ENCODE data around the gene PCDHGA11.
A peak's percentile ranks its signal among the peaks of the same experiment; 100 is the strongest.
"Not testable (repeated sequence)": the region's sequence is repeated elsewhere in the genome, so short reads cannot be mapped to it uniquely, and the experiment has no call there.

PCDHGA11 gene

DNA sequence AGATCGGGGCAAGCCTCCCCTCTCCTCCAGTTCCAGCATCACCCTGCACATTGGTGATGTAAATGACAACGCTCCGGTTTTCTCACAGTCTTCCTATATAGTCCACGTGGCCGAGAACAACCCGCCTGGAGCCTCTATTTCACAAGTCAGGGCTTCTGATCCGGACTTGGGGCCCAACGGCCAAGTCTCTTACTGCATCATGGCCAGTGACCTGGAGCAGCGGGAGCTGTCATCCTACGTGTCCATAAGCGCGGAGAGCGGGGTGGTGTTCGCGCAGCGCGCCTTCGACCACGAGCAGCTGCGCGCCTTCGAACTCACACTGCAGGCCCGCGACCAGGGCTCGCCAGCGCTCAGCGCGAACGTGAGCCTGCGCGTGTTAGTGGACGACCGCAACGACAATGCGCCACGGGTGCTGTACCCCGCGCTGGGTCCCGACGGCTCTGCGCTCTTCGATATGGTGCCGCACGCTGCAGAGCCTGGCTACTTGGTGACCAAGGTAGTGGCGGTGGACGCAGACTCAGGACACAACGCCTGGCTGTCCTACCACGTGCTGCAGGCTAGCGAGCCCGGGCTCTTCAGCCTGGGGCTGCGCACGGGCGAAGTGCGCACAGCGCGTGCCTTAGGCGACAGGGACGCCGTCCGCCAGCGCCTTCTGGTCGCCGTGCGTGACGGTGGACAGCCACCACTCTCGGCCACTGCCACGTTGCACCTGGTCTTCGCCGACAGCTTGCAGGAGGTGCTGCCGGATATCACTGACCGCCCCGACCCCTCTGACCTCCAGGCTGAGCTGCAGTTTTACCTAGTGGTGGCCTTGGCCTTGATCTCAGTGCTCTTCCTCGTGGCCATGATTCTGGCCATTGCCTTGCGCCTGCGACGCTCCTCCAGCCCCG is 31.5 kb upstream of the PCDHGA11 start:
- H3K4me3 ChIP-seq (ENCODE audit: control insufficient read depth, low read depth, low read length) = no peak overlapping the region
- no peak for DNase-seq (ENCODE audit: low read depth)
- TF ChIP-seq, protein P1, sequence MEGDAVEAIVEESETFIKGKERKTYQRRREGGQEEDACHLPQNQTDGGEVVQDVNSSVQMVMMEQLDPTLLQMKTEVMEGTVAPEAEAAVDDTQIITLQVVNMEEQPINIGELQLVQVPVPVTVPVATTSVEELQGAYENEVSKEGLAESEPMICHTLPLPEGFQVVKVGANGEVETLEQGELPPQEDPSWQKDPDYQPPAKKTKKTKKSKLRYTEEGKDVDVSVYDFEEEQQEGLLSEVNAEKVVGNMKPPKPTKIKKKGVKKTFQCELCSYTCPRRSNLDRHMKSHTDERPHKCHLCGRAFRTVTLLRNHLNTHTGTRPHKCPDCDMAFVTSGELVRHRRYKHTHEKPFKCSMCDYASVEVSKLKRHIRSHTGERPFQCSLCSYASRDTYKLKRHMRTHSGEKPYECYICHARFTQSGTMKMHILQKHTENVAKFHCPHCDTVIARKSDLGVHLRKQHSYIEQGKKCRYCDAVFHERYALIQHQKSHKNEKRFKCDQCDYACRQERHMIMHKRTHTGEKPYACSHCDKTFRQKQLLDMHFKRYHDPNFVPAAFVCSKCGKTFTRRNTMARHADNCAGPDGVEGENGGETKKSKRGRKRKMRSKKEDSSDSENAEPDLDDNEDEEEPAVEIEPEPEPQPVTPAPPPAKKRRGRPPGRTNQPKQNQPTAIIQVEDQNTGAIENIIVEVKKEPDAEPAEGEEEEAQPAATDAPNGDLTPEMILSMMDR (conservative IDR thresholded peaks at IDR 0.05; ENCODE audit: control insufficient read depth, insufficient read depth, low read depth, low read length) = no peak

DNA sequence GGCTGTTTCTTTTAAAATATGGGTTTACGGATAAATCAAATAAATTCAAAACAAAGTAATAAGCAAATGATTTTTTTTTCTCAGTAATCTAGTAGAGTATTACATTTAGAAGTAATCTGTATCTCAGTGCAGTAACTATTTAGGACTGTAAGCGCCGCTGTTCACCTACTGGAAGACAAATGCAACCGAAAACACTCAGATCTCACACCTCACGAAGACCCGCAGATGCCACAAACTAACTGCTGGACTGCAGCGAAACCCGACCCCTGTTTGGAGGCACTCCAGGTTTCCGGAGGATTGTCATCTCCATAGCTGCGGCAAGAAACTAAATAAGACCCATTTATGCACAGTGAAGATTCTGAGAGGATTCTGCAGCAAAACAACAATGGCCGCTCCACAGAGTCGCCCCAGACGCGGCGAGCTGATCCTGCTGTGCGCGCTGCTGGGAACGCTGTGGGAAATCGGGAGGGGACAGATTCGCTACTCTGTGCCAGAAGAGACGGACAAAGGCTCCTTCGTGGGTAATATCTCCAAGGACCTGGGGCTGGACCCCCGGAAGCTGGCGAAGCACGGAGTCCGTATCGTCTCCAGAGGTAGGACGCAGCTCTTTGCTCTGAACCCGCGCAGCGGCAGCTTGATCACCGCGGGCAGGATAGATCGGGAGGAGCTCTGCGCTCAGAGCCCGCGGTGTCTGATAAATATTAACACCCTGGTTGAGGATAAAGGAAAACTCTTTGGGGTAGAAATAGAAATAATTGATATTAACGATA is 28.2 kb upstream of the PCDHGA11 start, which contains the start of gene PCDHGA8:
PCDHGA8 (plus strand) TSS at position 205 of the 770 bp plus-strand sequence; CDS start at position 386, 181 bp downstream.
- TF ChIP-seq, protein P1 (conservative IDR thresholded peaks at IDR 0.05; ENCODE audit: control insufficient read depth, insufficient read depth, low read depth, low read length) = peak; percentile 18
- no peak within 1 kb of the TSS for H3K4me3 ChIP-seq (ENCODE audit: control insufficient read depth, low read depth, low read length)
- peak; percentile 24 for DNase-seq (ENCODE audit: low read depth)

DNA sequence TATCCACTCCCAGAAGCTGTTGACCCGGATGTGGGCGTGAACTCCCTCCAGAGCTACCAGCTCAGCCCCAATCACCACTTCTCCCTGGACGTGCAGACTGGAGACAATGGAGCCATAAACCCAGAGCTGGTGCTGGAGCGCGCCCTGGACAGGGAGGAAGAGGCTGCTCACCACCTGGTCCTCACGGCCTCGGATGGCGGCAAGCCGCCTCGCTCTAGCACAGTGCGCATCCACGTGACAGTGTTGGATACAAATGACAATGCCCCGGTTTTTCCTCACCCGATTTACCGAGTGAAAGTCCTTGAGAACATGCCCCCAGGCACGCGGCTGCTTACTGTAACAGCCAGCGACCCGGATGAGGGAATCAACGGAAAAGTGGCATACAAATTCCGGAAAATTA is 27.6 kb upstream of the PCDHGA11 start:
- TF ChIP-seq, protein P1 (conservative IDR thresholded peaks at IDR 0.05; ENCODE audit: control insufficient read depth, insufficient read depth, low read depth, low read length) = no peak
- H3K4me3 ChIP-seq (ENCODE audit: control insufficient read depth, low read depth, low read length) = no peak overlapping the region
- no peak for DNase-seq (ENCODE audit: low read depth)

DNA sequence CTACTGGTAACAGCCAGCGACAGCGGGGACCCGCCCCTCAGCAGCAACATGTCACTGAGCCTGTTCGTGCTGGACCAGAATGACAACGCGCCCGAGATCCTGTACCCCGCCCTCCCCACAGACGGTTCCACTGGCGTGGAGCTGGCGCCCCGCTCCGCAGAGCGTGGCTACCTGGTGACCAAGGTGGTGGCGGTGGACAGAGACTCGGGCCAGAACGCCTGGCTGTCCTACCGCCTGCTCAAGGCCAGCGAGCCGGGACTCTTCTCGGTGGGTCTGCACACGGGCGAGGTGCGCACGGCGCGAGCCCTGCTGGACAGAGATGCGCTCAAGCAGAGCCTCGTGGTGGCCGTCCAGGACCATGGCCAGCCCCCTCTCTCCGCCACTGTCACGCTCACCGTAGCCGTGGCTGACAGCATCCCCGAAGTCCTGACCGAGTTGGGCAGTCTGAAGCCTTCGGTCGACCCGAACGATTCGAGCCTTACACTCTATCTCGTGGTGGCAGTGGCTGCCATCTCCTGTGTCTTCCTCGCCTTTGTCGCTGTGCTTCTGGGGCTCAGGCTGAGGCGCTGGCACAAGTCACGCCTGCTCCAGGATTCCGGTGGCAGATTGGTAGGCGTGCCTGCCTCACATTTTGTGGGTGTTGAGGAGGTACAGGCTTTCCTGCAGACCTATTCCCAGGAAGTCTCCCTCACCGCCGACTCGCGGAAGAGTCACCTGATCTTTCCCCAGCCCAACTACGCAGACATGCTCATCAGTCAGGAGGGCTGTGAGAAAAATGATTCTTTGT is 26.3 kb upstream of the PCDHGA11 start:
- not testable (repeated sequence) for H3K4me3 ChIP-seq (ENCODE audit: control insufficient read depth, low read depth, low read length); DNase-seq (ENCODE audit: low read depth)

DNA sequence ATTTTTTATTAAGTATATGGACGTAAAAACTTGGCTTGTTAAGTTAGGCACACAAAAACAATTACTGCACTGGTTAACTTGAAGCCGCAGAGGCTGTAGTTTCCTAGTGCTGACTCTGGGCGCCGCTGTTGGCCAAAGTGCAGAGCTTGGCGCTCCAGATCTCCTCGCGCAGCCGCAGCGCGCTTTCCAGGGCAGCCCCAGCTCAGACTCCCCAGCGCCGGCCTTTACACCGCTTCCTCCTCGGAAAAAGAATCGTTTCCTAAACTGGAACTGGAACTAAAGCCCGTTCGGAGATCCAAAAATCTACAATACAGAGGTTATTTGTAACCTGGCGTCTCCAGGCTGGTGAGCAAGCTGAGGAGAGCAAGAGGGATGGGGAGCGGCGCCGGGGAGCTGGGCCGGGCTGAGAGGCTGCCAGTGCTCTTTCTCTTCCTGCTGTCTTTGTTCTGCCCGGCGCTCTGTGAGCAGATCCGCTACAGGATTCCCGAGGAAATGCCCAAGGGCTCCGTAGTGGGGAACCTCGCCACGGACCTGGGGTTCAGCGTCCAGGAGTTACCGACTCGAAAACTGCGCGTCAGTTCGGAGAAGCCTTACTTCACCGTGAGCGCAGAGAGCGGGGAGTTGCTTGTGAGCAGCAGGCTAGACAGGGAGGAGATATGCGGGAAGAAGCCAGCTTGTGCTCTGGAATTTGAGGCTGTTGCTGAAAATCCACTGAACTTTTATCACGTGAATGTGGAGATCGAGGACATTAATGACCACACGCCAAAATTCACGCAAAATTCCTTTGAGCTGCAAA is 22.9 kb upstream of the PCDHGA11 start, which contains the start of gene PCDHGB5:
PCDHGB5 (plus strand) TSS at position 192 of the 796 bp plus-strand sequence; CDS start at position 373, 181 bp downstream.
- DNase-seq (ENCODE audit: low read depth) = peak; percentile 66
- H3K4me3 ChIP-seq (ENCODE audit: control insufficient read depth, low read depth, low read length) = peak within 1 kb of the TSS; percentile 45
- TF ChIP-seq, protein P1 (conservative IDR thresholded peaks at IDR 0.05; ENCODE audit: control insufficient read depth, insufficient read depth, low read depth, low read length) = peak; percentile 59

DNA sequence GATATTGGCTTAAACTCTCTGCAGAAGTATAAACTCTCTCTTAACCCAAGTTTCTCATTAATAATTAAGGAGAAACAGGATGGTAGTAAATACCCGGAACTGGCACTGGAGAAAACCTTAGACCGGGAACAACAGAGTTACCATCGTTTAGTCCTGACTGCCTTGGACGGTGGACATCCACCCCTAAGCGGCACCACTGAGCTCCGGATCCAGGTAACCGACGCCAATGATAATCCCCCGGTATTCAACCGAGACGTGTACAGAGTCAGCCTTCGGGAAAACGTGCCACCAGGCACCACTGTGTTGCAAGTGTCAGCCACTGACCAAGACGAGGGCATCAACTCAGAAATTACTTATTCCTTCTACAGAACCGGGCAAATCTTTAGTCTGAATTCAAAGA is 22.2 kb upstream of the PCDHGA11 start:
- no peak for DNase-seq (ENCODE audit: low read depth)
- TF ChIP-seq, protein P1 (conservative IDR thresholded peaks at IDR 0.05; ENCODE audit: control insufficient read depth, insufficient read depth, low read depth, low read length) = no peak
- no peak overlapping the region for H3K4me3 ChIP-seq (ENCODE audit: control insufficient read depth, low read depth, low read length)

All from fibroblast of mammary gland (primary cell).